DOHH2 (cell line): Measurements from ENCODE around the gene FOXJ2.

ENCODE experiments used
- H3F3A ChIP-seq: fragments of 200-600 bp; sonication (generic), shearing (Covaris generic); 2 replicates; pipeline ENCODE4 v1.6.0; 2016; ENCODE audit warnings: antibody characterized with exemption, mild to moderate bottlenecking; ENCODE audit not compliant: control insufficient read depth, insufficient read depth
- H3K27ac ChIP-seq: fragments of 200-600 bp; sonication (generic); 2 replicates; pipeline ENCODE4 v1.5.1; 2014; ENCODE audit warnings: low read depth, mild to moderate bottlenecking, low read length, moderate library complexity
- H3K27me3 ChIP-seq: fragments of 200-600 bp; sonication (generic); 2 replicates; pipeline ENCODE4 v1.6.1; 2014; ENCODE audit warnings: mild to moderate bottlenecking, low read length, mixed read lengths; ENCODE audit not compliant: control insufficient read depth
- H3K36me3 ChIP-seq: fragments of 200-600 bp; sonication (generic); 2 replicates; pipeline ENCODE4 v1.6.1; 2014; ENCODE audit warnings: mild to moderate bottlenecking, low read length, moderate library complexity, mixed read lengths; ENCODE audit not compliant: control insufficient read depth
- H3K4me1 ChIP-seq: fragments of 200-600 bp; sonication (generic); 2 replicates; pipeline ENCODE4 v1.6.1; 2014; ENCODE audit warnings: mild to moderate bottlenecking, low read length, mixed read lengths; ENCODE audit not compliant: control insufficient read depth
- H3K4me2 ChIP-seq: fragments of 200-600 bp; sonication (generic); 2 replicates; pipeline ENCODE4 v1.6.0; 2014; ENCODE audit warnings: mild to moderate bottlenecking, low read length, moderate library complexity
- H3K4me3 ChIP-seq: fragments of 200-600 bp; sonication (generic); 2 replicates; pipeline ENCODE4 v1.5.1; 2014; ENCODE audit warnings: mild to moderate bottlenecking, low read length, mixed read lengths
- H3K79me2 ChIP-seq: fragments of 200-600 bp; sonication (generic); 2 replicates; pipeline ENCODE4 v1.6.1; 2014; ENCODE audit warnings: mild to moderate bottlenecking, low read length, mixed read lengths; ENCODE audit not compliant: control insufficient read depth
- H3K9me2 ChIP-seq: fragments of 200-600 bp; sonication (generic); replicated peaks from 2 replicates; pipeline ENCODE4 v1.6.1; 2014; ENCODE audit warnings: mild to moderate bottlenecking, low read length, mixed read lengths; ENCODE audit not compliant: control insufficient read depth
- H3K9me3 ChIP-seq: fragments of 200-600 bp; sonication (generic); 2 replicates; pipeline ENCODE4 v1.6.1; 2014; ENCODE audit warnings: antibody characterized with exemption, low read length, mixed read lengths; ENCODE audit not compliant: control insufficient read depth, insufficient read depth
- H4K20me1 ChIP-seq: fragments of 200-600 bp; sonication (generic); 2 replicates; pipeline ENCODE4 v1.6.0; 2014; ENCODE audit warnings: low read depth, mild to moderate bottlenecking, antibody characterized with exemption, low read length, moderate library complexity; ENCODE audit not compliant: control insufficient read depth, insufficient read depth
- EZH2phosphoT487 ChIP-seq: fragments of 200-600 bp; sonication (generic); IDR thresholded peaks from 2 replicates; pipeline ENCODE4 v1.6.1; 2017; ENCODE audit warnings: borderline replicate concordance, mild to moderate bottlenecking, antibody characterized with exemption, low read length, moderate library complexity, mixed read lengths
- TF ChIP-seq, protein P1 (sequence below): fragments of 200-600 bp; sonication (generic); IDR thresholded peaks from one replicate; pipeline ENCODE4 v1.5.1; 2014; ENCODE audit warnings: antibody characterized with exemption, mild to moderate bottlenecking, low read depth, low read length; ENCODE audit not compliant: poor library complexity, severe bottlenecking

FOXJ2 gene

DNA sequence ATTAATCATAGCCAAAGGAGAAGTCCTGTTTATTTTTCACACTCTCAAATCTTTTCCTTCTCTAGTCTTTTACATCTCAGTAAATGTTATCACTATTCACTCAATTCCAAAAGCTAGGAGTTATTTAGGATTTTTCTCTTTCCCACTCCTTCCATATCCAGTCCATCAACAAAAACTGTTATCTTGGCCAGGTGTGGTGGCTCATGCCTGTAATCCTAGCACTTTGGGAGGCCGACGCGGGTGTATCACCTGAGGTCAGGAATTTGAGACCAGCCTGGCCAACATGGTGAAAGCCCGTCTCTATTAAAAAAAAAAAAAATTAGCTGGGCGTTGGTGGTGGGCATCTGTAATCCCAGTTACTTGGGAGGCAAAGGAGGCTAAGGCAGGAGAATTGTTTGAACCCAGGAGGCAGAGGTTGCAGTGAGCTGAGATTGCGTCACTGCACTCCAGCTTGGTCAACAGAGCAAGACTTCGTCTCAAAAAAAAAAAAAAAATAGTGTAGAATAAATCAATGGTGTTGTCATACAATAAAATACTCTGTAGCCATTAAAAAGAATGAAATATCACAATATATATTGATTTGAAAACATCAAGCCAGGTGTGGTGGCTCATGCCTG, 46.6 kb upstream of the FOXJ2 start:
- Histone ChIP-seq H3K27ac (no peak overlapping the region), H3F3A (no peaks in the 10 kb centered on the region), H3K9me2 (no peaks in the 10 kb centered on the region), H3K79me2 (no peaks in the 10 kb centered on the region), H3K36me3 (no peaks in the 10 kb centered on the region), H3K4me3 (no peak overlapping the region), H3K9me3 (no peaks in the 10 kb centered on the region), H3K4me1 (no peaks in the 10 kb centered on the region), H3K27me3 (0 out of 2 replicates have a peak, but pooled peaks cover 2% of the 10 kb centered on the region), H3K4me2 (no peak overlapping the region), H4K20me1 (no peaks in the 10 kb centered on the region)
- no peak for TF ChIP-seq EZH2phosphoT487
- TF ChIP-seq, protein P1, sequence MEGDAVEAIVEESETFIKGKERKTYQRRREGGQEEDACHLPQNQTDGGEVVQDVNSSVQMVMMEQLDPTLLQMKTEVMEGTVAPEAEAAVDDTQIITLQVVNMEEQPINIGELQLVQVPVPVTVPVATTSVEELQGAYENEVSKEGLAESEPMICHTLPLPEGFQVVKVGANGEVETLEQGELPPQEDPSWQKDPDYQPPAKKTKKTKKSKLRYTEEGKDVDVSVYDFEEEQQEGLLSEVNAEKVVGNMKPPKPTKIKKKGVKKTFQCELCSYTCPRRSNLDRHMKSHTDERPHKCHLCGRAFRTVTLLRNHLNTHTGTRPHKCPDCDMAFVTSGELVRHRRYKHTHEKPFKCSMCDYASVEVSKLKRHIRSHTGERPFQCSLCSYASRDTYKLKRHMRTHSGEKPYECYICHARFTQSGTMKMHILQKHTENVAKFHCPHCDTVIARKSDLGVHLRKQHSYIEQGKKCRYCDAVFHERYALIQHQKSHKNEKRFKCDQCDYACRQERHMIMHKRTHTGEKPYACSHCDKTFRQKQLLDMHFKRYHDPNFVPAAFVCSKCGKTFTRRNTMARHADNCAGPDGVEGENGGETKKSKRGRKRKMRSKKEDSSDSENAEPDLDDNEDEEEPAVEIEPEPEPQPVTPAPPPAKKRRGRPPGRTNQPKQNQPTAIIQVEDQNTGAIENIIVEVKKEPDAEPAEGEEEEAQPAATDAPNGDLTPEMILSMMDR, result no peak

DNA sequence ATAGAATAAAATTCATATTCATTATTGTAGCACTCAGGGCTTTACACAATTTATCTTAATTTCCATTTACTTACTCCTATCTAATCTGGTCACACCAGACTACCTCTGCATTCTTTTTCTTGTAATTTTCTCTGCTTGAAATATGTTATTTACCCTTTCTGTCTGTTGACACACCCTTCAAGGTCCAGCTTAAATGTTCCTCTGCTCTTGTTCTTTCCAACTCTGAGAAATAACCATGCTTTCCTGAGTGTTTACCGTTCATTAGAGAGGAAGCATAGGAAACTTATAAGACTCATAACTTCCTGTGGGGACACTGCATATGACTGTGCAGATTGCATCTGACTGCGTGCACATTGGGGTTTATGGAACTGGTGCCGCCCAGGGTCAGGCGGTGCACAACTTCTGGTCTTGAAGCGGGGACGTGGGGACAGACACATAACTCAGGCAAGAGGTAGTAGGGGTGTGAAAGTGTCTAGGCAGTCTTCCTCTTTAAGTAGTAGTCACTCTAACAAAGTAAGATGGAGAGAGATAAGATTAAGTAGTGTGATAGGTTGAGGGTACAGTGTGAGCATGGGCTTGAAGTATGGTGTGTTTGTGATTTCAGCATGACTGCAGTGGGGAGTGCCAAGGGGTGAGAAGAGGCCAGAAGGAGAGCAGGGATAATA, 42.6 kb upstream of the FOXJ2 start:
- peaks cover 3% of the 10 kb centered on the region for H3K4me1 ChIP-seq
- no peaks in the 10 kb centered on the region for H3K27me3 ChIP-seq
- H3K9me3 ChIP-seq, result no peaks in the 10 kb centered on the region
- no peaks in the 10 kb centered on the region for H3K9me2 ChIP-seq
- no peak overlapping the region for H3K27ac ChIP-seq
- no peak overlapping the region for H3K4me3 ChIP-seq
- TF ChIP-seq, protein P1, result no peak
- H3K79me2 ChIP-seq, result no peaks in the 10 kb centered on the region
- H3K4me2 ChIP-seq, result no peak overlapping the region
- no peaks in the 10 kb centered on the region for H3K36me3 ChIP-seq
- H3F3A ChIP-seq, result no peaks in the 10 kb centered on the region
- no peaks in the 10 kb centered on the region for H4K20me1 ChIP-seq

DNA sequence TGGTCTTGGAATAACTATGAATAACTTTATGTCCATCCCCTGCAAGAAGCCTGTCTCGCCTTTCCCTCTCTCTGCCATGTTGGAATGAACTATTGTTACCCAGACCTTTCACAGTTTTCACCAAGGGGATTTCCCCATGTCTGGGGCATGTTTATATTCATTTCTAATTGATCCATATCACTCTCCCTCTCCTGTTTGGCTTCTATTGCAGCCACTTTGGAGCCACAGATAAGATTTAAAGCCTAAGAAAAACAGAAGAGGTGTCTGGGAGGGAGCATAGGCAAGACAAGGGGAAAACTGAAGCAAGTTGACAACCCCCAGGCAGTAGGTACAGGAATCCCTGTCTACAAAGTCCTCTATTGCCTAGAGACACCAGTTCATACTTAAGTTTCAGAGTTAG, 41.0 kb upstream of the FOXJ2 start:
- Histone ChIP-seq H4K20me1 (no peaks in the 10 kb centered on the region), H3F3A (no peaks in the 10 kb centered on the region), H3K79me2 (no peaks in the 10 kb centered on the region), H3K27ac (no peak overlapping the region), H3K4me1 (peaks cover 8% of the 10 kb centered on the region), H3K4me2 (no peak overlapping the region), H3K27me3 (no peaks in the 10 kb centered on the region), H3K9me2 (no peaks in the 10 kb centered on the region), H3K36me3 (no peaks in the 10 kb centered on the region), H3K4me3 (no peak overlapping the region), H3K9me3 (no peaks in the 10 kb centered on the region)
- TF ChIP-seq, protein P1, result no peak
- no peak for TF ChIP-seq EZH2phosphoT487
